MM.1S (cell line): ENCODE data around the gene C9orf153.

ENCODE experiments used
- CTCF ChIP-seq: fragments of 300-600 bp; sonication (generic); IDR thresholded peaks from 2 replicates; pipeline ENCODE4 v1.5.1; 2016; ENCODE audit warnings: antibody characterized with exemption, low read length, mixed read lengths
- EZH2 ChIP-seq: fragments of 300-600 bp; sonication (generic); optimal IDR thresholded peaks from 2 replicates; pipeline ENCODE3; 2017; ENCODE audit warnings: low read depth, mild to moderate bottlenecking, antibody characterized with exemption, low read length, mixed read lengths
- EZH2phosphoT487 ChIP-seq: fragments of 300-600 bp; sonication (generic); IDR thresholded peaks from 2 replicates; pipeline ENCODE4 v1.6.1; 2018; ENCODE audit warnings: antibody characterized with exemption, low read length

GRCh38 chr9:86277072-86277471 is 17.6 kb upstream of the C9orf153 start:
- TF ChIP-seq CTCF (no peak), EZH2phosphoT487 (no peak), EZH2 (no peak)
